ENCODE data around the gene EYS.

Gene EYS

DNA sequence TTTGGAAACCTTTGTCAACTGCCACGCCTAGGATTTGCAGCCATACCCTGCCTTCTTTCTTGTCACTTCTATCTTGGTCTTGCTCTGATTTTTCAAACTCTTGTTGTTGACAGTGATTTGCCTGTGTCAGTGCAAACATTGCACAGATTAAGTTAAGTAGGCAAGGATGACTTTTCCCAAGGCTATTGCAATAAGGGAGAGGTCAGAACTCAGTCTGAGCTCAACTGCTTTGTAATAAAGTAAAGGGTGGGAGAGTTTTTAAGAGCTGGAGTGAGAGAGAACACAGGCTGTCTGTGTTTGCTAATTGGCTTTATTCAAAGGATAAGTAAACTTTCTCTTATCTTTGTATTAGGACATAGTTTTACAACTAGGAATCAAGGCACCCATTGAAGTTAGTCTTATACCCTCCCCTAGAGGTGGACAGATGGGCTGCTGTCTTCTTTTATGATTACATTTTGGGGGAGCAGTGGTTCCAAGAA, 1622.8 kb downstream of the EYS start:
- H3K27me3 ChIP-seq (replicated peaks; ENCODE audit: insufficient read depth, low read length), result no peaks in the 10 kb centered on the region
- no peak overlapping the region for H2AFZ ChIP-seq (ENCODE audit: low read length)
- no peaks in the 10 kb centered on the region for H4K20me1 ChIP-seq (ENCODE audit: insufficient read depth, low read length)
- H3K9me2 ChIP-seq (replicated peaks; ENCODE audit: insufficient read depth, low read length), result no peaks in the 10 kb centered on the region
- no peak for DNase-seq
- no peaks in the 10 kb centered on the region for H3K4me1 ChIP-seq (ENCODE audit: low read length)
- H3K4me3 ChIP-seq (ENCODE audit: low read length), result no peak overlapping the region
- no peak for TF ChIP-seq EZH2 (optimal IDR thresholded peaks at IDR 0.05; ENCODE audit: low read depth, low read length)
- TF ChIP-seq EZH2phosphoT487 (IDR thresholded peaks at IDR 0.05; ENCODE audit: low read length), result no peak
- TF ChIP-seq, protein P1, sequence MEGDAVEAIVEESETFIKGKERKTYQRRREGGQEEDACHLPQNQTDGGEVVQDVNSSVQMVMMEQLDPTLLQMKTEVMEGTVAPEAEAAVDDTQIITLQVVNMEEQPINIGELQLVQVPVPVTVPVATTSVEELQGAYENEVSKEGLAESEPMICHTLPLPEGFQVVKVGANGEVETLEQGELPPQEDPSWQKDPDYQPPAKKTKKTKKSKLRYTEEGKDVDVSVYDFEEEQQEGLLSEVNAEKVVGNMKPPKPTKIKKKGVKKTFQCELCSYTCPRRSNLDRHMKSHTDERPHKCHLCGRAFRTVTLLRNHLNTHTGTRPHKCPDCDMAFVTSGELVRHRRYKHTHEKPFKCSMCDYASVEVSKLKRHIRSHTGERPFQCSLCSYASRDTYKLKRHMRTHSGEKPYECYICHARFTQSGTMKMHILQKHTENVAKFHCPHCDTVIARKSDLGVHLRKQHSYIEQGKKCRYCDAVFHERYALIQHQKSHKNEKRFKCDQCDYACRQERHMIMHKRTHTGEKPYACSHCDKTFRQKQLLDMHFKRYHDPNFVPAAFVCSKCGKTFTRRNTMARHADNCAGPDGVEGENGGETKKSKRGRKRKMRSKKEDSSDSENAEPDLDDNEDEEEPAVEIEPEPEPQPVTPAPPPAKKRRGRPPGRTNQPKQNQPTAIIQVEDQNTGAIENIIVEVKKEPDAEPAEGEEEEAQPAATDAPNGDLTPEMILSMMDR (IDR thresholded peaks at IDR 0.05; ENCODE audit: low read length), result no peak
- H3F3A ChIP-seq (ENCODE audit: insufficient read depth, low read length), result no peaks in the 10 kb centered on the region
- H3K36me3 ChIP-seq (replicated peaks; ENCODE audit: insufficient read depth, low read length), result no peaks in the 10 kb centered on the region
- H3K4me2 ChIP-seq (ENCODE audit: low read depth, low read length), result no peak overlapping the region
- H3K79me2 ChIP-seq (ENCODE audit: low read length), result no peaks in the 10 kb centered on the region
- H3K9ac ChIP-seq (ENCODE audit: low read length), result no peak overlapping the region
- H3K9me3 ChIP-seq (replicated peaks; ENCODE audit: insufficient read depth, low read length), result no peaks in the 10 kb centered on the region
- no peak overlapping the region for H3K27ac ChIP-seq (ENCODE audit: low read length)

DNA sequence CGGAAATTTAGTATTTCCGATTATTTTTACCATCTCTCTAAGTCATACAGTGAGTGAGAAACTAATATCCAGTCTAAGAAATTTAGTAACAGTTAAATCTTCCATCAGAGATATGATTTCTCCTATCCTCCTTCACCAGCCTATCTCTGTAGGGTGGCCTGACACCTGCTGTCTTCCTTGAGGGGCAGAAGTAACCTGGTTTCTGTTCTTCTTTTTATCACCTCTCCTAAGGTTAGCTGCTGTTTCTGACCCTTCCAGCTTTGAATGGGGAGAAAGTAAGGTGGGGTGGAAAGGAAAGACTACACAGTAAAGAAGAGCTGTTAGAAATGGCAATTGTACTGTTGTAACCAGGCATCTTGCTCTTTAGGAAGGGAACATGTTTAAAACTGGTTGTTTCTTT, 1623.8 kb downstream of the EYS start:
- H3K27ac ChIP-seq (ENCODE audit: low read length), result no peak overlapping the region
- no peak overlapping the region for H3K4me2 ChIP-seq (ENCODE audit: low read depth, low read length)
- no peak overlapping the region for H2AFZ ChIP-seq (ENCODE audit: low read length)
- H3K9me3 ChIP-seq (replicated peaks; ENCODE audit: insufficient read depth, low read length), result no peaks in the 10 kb centered on the region
- no peak for DNase-seq
- H3F3A ChIP-seq (ENCODE audit: insufficient read depth, low read length), result no peaks in the 10 kb centered on the region
- no peak overlapping the region for H3K9ac ChIP-seq (ENCODE audit: low read length)
- no peaks in the 10 kb centered on the region for H3K27me3 ChIP-seq (replicated peaks; ENCODE audit: insufficient read depth, low read length)
- no peak for TF ChIP-seq EZH2 (optimal IDR thresholded peaks at IDR 0.05; ENCODE audit: low read depth, low read length)
- TF ChIP-seq, protein P1 (IDR thresholded peaks at IDR 0.05; ENCODE audit: low read length), result no peak
- TF ChIP-seq EZH2phosphoT487 (IDR thresholded peaks at IDR 0.05; ENCODE audit: low read length), result no peak
- H3K9me2 ChIP-seq (replicated peaks; ENCODE audit: insufficient read depth, low read length), result no peaks in the 10 kb centered on the region
- H3K36me3 ChIP-seq (replicated peaks; ENCODE audit: insufficient read depth, low read length), result no peaks in the 10 kb centered on the region
- no peaks in the 10 kb centered on the region for H3K79me2 ChIP-seq (ENCODE audit: low read length)
- no peaks in the 10 kb centered on the region for H3K4me1 ChIP-seq (ENCODE audit: low read length)
- H3K4me3 ChIP-seq (ENCODE audit: low read length), result no peak overlapping the region
- no peaks in the 10 kb centered on the region for H4K20me1 ChIP-seq (ENCODE audit: insufficient read depth, low read length)

DNA sequence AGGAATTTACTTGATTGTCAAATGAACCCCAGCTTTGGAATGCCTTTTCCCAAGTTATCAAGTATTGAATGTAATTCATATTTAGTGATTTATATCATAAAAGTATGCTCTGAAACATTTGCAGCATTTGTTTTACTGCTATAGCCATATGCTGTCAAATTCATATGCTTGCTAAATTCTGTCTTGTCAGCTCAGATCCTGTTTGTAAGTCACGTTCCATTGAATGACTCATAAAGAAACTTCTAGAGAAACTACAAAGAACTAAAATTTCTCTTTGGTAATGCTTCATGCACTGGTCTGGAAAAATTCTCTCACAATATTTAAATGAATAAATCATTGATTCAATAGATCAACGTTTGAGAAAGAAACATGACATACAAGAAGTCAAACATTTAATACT, 1625.6 kb downstream of the EYS start:
- Histone ChIP-seq H2AFZ (ENCODE audit: low read length) (no peak overlapping the region), H3K4me2 (ENCODE audit: low read depth, low read length) (no peak overlapping the region), H3K27ac (ENCODE audit: low read length) (no peak overlapping the region), H4K20me1 (ENCODE audit: insufficient read depth, low read length) (no peaks in the 10 kb centered on the region), H3F3A (ENCODE audit: insufficient read depth, low read length) (no peaks in the 10 kb centered on the region), H3K79me2 (ENCODE audit: low read length) (no peaks in the 10 kb centered on the region), H3K27me3 (replicated peaks; ENCODE audit: insufficient read depth, low read length) (no peaks in the 10 kb centered on the region), H3K9me3 (replicated peaks; ENCODE audit: insufficient read depth, low read length) (no peaks in the 10 kb centered on the region), H3K9ac (ENCODE audit: low read length) (no peak overlapping the region), H3K4me1 (ENCODE audit: low read length) (no peaks in the 10 kb centered on the region), H3K4me3 (ENCODE audit: low read length) (no peak overlapping the region), H3K9me2 (replicated peaks; ENCODE audit: insufficient read depth, low read length) (no peaks in the 10 kb centered on the region), H3K36me3 (replicated peaks; ENCODE audit: insufficient read depth, low read length) (no peaks in the 10 kb centered on the region)
- DNase-seq, result no peak
- TF ChIP-seq, protein P1 (IDR thresholded peaks at IDR 0.05; ENCODE audit: low read length), result no peak
- no peak for TF ChIP-seq EZH2 (optimal IDR thresholded peaks at IDR 0.05; ENCODE audit: low read depth, low read length)
- TF ChIP-seq EZH2phosphoT487 (IDR thresholded peaks at IDR 0.05; ENCODE audit: low read length), result no peak

All from MM.1S (cell line).